ENCODE measurements around the gene PGAM5.

Gene PGAM5

DNA sequence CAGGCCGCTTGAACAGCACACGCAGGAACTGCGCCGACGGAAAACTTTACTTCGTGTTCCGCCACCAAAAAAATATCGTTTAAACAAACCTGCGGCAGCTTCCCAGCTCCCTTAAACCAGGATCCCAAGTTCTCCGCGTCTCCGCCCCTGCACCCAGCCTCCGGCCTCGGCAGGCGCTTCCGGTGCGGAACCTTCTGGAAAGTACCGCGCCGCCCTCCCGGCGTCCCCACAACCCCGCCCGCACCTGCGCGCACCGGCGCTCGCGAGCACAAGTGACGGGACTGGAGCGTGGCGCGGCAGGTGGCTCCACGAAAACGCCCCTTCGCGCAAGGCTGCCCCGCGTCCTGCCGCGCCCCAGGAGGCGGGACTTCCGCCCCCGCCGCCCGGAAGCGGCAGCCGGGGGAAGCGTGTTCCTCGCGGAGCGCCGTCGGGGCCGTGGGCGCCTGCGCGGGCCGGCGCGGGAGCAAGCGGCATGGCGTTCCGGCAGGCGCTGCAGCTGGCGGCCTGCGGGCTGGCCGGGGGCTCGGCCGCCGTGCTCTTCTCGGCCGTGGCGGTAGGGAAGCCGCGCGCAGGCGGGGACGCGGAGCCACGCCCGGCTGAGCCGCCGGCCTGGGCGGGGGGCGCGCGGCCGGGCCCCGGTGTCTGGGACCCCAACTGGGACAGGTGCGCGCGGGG, at the start of gene PGAM5:
Gene PGAM5 (plus strand): TSS at position 438 of the 675 bp plus-strand sequence. CDS start 35 bp downstream, at position 473.
- peak; percentile 91 for DNase-seq (ENCODE audit: low spot score)

- DNase-seq (ENCODE audit: low spot score), result no peak
These were observed 49.6 kb upstream of the PGAM5 start for GRCh38 chr12:132660996-132661395.

- no peak for DNase-seq (ENCODE audit: low spot score)
These were observed 48.7 kb upstream of the PGAM5 start for GRCh38 chr12:132661972-132662371.

DNA sequence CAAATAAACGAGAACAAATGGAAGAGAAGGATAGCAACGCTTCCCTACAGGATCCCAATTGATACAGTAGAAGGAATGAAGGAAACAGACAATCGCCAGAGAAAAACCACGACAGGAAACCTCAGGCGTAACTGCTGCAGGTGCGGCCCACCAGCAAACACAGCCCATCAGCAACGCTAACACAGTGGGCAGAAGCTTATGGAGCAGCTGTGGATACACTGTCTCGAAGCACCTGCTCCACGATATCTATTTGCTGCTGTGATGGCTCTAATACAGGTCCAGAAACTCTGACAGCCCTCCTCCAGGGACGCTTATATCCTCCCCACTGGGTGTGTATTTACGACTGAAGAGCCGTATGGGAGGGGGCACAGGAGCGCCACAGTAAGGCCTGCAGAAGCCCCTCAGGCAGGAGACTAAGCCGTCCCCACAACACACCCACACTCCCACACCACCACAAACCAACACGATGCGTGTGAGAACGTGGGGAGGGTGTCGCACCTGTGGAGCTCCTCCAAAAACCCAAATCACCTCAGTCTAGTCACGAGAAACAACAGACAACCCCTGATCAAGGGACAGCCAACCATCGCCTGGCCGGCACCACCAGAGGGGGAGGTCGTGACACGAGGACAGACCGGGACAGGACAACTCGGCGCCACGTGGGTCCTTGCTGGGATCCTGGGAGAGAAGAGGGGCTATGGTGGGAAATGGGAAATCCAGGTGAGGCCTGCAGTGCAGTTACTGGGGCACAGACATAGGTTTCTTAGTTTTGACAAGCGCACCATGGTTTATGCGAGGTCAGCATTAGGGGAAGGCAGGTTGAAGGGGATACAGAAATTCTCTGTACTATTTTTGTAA, 47.5 kb upstream of the PGAM5 start:
- no peak for DNase-seq (ENCODE audit: low spot score)

DNA sequence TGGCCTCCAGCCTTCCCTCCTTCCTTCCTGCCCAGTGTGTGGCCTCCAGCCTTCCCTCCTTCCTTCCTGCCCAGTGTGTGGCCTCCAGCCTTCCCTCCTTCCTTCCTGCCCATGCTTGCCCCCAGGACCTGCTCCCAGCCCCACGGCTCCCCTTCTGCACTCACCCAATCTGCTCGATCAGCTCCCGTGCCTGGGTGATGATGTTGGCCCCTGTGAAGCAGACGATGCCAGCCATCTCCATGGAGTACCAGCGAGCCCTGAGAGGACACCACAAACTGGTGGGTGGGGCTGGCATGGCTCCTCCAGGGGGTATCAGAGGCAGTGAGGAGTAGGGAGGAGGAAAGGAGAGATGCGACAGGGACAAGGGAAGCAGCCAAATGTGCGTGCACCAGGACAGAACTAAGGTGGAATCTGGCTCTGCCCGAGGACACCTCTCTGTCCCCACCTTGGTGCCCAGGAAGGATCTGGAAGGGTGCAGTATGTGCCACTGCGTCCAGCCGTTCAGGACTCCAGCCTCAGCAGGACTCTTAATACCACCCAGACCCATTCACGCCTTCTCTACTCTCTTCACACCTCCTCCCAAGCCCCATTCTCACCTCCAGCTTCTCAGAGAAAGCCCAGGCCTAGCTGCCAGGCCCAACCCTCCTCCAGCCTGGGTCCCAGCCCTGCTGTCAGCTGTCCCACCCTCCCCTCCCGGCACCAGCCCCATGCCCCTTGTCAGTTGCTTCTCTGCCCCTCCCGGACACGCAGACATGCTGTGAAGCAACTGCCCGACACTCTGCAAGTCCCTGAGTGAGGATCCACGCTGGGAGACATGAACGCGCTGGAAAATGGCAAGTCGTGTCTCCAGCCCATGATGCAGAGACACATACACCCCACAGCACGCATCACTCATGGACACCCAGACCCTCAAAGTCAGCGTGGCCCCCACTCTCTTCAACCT, 46.2 kb upstream of the PGAM5 start:
- DNase-seq (ENCODE audit: low spot score), result no peak

DNA sequence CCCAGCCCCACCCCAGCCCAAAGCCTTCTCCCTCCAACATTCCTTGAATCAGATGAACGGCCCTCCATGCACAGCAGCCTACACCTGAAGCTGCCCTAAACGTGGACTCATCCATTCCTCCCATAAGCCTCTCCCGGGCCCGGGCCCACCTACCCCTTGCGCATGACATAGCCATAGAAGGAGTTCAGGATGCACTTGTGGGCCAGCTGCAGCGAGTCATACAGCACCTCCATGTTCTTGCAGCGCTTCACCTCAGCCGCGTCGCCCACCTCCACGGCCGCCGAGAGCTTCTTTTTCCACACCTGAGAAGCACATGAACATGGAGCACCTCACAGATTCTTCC, 45.5 kb upstream of the PGAM5 start:
- no peak for DNase-seq (ENCODE audit: low spot score)

GRCh38 chr12:132665794-132666193, 44.8 kb upstream of the PGAM5 start:
- DNase-seq (ENCODE audit: low spot score), result no peak

- DNase-seq (ENCODE audit: low spot score), result no peak
These were observed 42.2 kb upstream of the PGAM5 start for GRCh38 chr12:132668191-132669088.

- no peak for DNase-seq (ENCODE audit: low spot score)
These were observed 41.3 kb upstream of the PGAM5 start for GRCh38 chr12:132669166-132669879.

- no peak for DNase-seq (ENCODE audit: low spot score)
These were observed 38.5 kb upstream of the PGAM5 start for GRCh38 chr12:132672116-132672515.

- no peak for DNase-seq (ENCODE audit: low spot score)
These were observed 38.0 kb upstream of the PGAM5 start for GRCh38 chr12:132672678-132673077.

DNA sequence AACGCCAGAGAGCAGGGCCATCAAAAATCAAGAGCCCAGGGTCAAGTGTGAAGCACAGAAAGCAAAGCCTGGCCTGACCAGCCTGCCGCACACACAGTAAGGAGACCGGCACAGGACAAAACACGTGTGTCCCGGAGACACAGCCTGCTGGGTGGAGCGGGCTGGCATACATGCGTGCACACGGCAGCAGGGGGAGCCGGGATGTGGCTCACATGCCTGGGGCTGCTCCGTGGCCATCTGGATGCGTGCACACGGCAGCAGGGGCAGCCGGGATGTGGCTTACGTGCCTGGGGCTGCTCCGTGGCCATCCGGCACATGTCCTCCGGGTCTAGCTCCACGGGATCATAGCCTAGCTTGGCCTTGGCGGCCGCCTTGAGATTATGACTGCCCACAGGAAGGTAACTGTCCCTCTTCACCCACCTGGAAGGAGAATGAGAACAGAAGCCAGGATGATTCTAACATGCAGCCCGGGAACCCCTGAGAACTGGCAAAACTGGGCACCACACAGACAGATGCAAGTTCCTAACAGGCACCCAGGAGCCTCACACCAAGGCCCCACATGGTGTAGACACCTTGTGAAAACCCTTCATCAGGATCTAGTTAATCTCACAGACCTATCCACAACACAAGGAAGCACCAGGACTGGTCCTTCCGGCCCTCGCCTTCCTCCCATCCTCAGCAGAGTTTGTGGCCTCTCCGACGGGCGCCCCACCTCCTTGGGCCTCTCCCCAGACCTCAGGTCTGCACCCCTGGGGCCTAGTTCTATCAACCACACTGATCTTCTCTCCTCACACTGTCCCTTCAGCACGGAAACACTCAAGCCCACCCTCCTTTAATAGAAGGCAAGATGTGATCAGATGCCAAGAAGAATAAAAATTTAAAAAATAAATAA, 37.1 kb upstream of the PGAM5 start:
- no peak for DNase-seq (ENCODE audit: low spot score)

GRCh38 chr12:132674561-132674960, 36.1 kb upstream of the PGAM5 start:
- DNase-seq (ENCODE audit: low spot score), result no peak

DNA sequence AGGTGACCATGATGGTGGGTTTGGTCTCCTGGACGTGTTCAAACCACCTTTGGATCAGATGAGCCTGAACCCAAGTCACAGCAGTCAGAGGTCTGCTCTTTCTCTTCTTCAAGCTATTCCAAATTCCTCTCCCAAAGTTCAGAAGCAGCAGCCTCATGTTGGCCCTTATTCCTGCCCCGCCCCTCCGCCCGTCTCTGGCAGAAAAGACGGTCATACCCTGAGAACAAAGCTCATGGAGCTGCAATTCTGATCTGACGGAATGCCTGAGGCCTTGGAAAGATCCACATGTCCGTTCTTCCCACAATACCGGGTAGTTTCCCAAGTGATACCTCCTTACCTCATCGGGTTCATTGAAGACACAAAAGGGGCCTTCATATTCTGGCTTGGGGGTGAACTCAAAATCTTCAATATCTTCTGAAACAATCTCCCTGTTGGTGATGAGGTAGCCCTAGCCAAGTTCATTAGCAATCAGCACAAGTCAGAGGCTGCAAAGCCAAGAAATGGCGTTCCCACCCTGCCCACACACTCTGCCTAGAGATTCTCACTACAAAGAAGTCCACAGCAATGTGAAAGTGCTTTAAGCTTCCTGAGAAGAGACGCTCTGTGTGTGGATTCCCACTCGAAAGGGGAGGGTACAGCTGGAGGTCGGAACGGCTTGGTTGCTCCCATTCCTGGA, 34.7 kb upstream of the PGAM5 start:
- DNase-seq (ENCODE audit: low spot score), result no peak

DNA sequence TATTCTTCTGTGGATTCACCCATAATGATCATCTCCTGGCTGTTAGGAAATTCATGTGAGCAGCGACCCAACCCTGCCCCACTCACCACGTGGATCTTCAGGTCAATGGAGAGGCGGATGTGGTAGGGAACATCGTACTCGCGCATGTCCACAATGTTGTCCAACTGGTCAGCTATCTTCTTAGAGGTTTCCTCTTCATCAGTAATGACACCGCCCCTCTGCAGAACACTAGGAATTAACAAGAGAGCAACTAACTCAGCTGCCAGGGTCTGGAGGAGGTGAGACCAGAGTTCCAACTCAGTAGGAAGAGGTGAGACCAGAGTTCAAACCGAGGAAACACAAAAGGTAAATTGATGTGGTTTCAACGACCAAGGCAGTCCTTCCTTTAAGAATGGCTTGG, 33.1 kb upstream of the PGAM5 start:
- DNase-seq (ENCODE audit: low spot score), result no peak

DNA sequence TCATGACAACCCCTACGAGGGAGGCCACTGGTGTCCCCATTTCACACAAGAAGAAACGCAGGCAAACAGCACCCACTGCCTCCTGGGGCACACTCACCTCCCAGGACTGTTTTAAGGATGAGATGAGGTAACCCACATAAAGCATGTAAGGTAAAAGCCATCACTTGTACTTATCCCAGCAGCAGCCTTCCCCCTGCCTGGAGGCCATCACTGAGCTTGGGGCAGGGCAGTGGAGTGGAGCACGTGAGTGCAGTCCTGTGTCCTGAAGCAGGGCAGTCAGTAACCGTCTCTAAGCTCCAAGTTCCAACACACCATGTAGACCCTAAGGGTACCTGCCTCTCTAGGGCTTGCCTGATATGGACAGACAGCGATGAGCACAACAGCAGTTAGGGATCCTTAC, 25.2 kb upstream of the PGAM5 start:
- DNase-seq (ENCODE audit: low spot score), result no peak

DNA sequence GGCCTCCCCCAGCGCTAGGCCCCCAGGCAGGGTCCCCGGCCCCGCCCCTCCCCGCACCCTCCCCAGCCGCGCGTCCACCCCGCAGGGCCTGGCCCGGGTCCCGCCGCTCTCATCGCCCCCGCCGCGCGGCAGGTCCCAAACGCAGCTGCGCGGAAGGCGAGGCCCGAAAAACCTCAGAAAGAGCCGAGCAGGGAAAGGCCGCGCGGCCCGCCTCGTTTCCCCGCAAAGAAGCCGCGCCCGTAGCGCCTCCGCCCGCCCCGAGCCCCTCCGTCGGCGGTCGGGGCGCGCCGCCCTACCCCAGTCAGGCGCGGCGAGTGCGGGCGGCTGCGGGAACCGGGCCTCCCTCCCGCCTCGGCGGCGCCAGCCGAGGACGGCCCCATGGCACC, 23.8 kb upstream of the PGAM5 start:
- no peak for DNase-seq (ENCODE audit: low spot score)

GRCh38 chr12:132687211-132688164, 23.2 kb upstream of the PGAM5 start, which contains the start of the genes POLE and PXMP2:
Gene POLE (minus strand): TSS chr12:132687342. CDS start chr12:132687315, 27 bp downstream.
Gene PXMP2 (plus strand): TSS chr12:132687587. CDS start chr12:132687671, 84 bp downstream.
- DNase-seq (ENCODE audit: low spot score), result peak; percentile 99

All from iPS-NIHi11 (cell line).